Ecto neural progenitor cell (in vitro differentiated cells): ENCODE results near the gene ADAMTS14.

Experiments
- DNase-seq: peaks from one replicate; pipeline ENCODE4 v3.0.0-alpha.2; 2018; ENCODE audit warnings: low spot score

The ADAMTS14 gene

DNA sequence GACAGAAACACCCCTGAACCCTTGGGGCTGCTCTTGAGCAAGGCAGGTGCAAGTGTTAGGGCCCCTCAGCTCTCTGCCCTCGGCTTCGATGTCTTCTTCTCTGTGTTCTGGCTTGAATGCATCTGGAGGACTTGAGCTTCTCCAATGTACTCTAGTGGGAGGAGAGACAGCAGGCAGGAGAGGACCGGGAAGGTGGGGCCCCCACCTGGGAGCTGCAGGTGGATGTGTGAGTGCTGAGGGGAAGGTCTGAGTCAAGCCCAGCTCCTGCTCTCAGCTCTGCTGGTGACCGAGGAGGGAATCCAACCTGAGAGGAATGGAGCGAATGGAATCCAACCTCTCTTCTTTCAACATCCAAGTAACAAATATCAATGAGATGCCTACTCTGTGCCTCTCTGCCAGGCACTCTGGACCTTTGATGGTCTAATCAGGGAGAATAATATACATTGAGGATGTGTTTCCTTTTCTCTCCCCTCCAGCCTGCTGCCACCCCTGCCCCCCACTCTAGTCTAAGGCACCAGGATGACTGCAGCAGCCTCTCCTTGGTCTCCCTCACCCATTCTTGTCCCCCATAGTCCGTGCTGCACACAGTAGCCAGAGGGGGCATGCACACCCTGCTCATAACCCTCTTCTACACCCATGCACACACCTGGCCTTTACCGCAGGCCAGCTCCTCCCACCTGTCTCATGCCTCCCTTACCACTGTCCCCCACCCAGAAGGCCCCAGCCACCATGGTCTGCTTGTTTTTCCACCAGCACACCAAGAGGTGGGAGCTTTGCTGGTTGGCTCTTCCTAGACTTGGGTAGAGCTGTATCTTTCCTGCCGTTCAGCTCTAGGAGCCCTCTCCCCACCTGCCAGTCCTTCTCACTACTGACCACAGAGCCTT is 99.2 kb downstream of the ADAMTS14 start:
- no peak for DNase-seq

DNA sequence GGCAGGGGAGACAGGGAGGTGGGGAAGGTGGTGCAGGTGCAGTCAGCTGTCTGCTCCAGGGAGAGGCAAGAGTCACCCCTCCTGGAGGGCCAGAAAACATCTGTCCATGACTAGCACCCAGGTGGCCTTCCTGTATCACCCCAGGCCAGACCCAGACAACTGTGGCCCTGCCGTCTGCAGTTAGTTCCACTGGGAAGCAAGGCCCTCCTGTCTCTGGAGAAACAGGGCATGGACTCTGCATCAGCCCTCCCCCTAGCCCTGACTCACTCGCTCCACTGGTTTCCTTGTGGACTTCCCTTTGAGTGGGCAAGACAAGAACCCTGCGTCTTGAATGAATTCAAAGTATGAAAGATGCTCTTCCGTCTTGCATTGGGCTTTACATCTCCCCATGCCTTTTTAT is 100.3 kb downstream of the ADAMTS14 start:
- DNase-seq: no peak

DNA sequence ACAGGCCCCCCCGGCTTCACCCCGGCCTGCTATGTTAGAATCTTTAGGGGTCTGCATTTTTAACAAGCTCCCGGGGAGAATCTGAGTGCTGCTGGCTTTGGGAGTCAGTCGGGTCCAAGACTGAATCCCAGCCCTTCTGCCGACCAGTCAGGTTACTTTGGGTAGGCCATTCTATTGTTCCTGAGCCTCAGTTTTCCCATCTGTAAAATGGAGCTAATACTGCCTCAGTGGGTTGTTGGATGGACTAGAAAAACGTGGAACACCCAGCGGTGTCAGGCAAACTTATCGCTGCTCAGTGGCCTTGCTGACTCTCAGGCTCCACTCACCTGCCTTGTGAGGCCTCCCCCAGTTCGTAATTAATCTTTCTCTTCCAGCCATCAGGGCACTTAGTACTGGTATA is 101.2 kb downstream of the ADAMTS14 start:
- DNase-seq: no peak

DNA sequence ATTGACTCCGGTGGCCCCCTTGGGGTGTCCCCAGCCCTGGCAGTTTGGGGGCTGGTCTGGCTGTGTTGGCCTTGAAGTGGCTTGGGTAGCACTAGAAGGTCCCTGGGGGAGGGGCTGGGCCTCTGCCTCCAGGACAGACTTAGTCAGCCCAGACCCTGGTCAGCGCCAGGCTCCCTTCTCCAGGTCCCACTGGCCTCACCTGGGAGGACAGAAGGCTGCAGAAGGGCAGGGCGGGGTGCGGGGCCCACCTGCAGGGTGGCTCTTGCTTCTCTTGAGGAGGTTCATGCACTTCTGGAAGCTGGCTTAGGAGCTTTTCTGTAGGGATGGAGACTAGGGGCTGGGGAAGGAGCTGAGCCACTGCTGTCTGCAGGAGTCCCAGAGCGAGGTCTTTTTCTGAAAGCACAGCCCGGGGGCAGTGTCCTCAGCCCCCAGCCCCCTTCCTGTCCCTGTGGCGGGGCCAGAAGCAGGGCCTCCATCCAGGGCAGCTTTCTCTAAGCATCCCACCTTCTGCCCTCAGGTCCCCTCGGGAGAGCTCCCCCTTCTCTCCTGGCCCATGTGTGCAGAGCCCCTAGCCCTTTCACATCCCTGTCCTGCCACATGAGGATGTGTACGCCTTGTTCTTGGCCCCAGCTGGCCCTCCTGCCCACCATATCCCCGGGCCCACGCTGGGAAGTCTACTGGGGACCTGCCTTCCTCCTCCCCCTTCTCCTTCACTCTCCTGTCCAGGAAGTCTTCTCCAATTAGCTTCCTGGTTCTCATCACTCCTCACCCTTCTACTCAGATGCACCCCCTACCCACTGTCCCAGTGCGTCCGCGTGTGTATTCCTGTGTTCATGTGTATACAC is 101.9 kb downstream of the ADAMTS14 start:
- DNase-seq: peak; percentile 44

GRCh38 chr10:70774810-70775678 is 102.7 kb downstream of the ADAMTS14 start:
- DNase-seq: no peak

DNA sequence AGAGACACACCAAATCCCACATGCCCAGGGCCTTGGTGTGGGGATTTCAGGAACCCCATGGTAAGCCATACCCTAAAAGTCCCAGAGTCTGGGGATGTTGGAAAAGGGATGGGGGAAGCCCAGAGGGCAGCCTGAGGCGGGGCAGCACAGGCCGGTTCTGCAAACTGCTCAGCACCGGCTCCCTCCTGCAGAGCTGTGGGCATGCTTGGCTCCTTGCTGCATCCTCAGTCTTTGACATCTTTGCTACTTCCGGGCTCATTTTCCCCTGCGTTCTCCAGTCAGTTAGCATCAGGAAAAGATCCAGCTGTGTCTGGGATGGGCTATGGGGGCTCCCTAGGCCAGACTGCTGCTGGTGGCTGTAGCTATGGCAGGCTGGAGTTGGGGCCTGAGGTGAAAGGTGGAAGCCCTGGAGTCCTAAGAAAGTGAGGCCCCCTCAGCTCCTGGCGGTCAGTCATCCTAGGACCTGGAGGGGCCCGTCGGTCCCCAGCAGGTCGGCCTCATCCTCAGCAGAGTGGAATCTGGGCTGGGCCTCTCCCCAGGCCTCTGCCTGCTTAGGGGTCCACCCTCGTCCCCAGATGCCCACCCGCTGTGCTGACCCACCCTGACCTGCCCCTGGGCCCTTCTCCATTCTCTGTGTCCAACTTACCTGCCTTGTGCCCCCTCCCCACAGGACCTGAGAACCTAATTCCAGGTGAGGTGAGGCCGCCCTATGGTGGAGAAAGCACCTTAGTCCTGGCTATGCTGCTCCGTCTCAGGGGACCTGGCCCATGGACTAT is 103.6 kb downstream of the ADAMTS14 start:
- DNase-seq: no peak

DNA sequence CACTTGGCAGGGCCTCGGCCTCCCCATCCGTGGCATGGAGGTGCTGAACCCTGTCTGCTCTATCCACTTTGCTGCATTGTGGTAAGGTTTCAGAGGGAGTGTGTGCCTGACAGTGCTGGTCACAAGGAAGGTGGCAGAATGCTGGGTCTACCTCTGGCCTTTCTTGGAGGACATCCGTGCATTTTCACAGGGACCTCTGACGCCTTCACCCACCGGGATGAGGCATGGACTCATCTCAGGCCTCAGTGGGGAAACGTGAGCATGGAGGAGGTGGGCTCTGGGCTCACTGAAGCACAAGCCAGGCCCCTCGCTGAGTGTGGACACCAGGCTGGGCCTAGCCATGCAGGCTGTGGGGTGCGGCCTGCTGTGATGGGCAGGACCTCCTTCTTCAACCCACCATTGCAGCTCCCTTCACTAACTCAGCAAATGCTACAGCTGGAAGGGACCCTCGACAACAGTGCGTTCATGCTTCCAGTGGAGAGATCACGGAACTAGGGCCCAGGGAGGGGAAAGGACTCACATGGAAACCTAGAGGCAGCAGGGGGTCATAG is 104.2 kb downstream of the ADAMTS14 start:
- no peak for DNase-seq

DNA sequence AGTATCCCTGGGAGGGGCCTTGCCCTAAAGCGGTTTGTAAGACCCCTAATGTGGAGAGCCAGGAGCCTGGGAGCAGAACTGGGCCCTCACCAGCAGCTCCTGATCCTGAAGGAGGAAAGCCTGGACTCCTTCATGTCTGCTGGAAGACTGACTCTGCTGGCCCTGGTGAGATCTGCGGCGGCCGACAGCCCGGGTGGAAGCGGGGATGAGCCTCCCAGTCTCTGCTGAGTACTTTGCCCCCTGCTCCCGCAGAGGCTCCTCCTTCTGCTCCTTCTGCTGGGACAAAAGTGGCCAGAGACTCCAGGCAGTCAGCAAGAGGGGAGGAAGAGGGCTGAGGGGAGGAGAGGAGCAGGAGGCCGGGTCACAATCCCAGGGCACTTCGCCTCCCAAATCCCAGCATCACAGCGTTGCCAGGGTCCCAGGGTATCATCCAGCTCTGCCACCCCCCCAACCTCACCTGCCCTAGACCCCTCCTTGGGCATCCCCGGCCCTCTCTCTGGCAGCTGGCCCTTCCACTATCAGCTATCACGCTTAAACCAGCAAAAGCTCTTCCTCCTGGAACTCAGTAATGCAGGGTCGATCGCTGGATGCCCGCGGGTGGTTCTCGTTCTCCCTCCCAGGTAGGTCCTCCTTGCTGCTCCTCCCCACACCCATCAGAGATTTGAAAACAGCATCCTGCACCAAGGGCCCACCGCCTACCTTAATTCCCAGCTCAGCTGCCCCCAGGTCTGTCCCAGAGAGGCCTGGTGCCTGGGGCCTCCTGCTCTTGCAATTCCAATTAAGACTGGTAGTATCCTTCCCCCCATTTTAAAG is 105.0 kb downstream of the ADAMTS14 start:
- peak; percentile 41 for DNase-seq

- no peak for DNase-seq
These were observed 106.1 kb downstream of the ADAMTS14 start for GRCh38 chr10:70778267-70778924.

DNA sequence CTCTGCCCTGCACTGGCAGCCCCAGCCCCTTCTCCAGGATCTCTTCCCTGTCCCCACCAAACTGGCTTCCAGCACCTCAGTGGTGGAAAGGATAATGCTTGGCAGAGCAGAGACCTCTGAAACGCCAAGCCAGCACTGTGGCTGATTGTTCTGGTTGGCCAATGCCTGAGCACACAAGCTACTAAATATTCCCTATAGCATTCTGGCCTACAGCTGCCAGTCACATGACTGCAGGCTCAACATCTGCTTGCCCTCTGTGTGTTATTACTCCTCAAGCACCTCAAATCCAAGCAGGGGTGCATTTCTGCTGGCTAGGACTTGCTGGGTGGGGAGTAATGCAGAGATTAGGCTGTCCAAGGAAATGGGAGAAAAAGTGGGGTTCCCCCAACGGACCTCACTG is 106.8 kb downstream of the ADAMTS14 start:
- no peak for DNase-seq

- DNase-seq: no peak
These were observed 107.4 kb downstream of the ADAMTS14 start for GRCh38 chr10:70779511-70780369.

DNA sequence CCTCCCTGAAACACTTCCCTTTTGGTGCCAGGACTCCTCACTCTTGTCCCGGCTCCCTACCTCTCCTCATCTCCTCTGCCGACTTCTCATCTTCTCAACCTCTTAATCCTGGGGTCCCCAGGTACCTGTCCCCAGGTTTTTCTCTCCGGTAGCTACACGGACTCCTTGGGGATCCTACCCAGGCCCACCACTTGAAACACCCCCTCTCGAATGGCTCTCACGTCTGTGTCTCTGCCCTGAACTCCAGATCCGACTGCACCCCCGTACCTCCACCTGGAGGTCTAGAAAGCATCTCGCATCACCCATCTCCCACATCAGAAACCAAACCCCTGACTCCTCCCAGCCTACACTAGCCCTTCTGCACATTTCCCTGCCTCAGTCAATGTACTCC is 108.1 kb downstream of the ADAMTS14 start:
- no peak for DNase-seq

DNA sequence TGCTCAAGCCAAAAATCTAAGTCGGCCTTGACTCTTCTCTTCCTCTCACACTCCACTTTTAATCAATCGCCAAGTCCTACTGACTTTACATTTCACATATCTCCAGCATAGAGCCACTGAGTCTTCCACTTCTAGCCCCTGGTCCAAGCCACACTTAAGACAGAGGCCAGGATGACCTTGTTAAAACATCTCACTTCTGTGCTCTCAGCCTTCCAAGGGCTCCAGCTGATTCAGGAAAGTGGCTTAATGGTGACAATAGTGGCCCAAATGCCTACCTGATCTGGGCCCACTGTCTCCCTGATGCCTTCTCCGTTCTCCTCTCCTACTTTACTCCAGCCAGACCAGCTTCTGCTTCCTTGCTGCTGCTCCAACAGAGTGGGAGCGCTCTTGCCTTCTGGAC is 108.5 kb downstream of the ADAMTS14 start:
- DNase-seq: no peak

DNA sequence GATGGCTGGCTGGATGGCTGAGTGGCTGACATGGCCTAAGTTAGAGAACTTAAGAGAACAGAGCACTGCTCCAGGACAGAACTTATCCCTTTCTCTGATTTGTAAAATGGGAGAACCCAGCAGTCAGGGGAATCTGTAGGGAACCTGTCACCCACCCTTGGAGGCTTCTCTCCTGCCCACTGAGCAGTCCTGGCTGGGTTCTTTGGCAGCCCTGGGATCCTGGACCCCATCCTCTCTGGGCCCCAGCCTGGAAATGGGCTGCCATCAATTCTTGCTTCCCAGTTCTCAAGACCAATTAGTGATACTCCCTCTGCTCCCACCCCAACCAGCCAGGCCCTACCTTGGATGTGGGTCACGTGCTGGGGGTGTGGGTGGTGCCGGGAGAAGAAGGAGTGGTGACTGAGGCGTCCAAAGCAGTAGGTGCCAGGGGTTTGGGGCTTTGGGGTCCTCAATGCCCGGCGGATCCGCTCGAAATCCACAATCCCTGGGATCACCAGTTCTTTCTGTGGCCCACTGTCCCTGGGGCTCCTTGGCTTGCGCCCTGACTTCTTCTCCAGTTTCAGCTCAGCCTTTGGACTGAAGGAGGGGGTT is 109.2 kb downstream of the ADAMTS14 start:
- DNase-seq: no peak

DNA sequence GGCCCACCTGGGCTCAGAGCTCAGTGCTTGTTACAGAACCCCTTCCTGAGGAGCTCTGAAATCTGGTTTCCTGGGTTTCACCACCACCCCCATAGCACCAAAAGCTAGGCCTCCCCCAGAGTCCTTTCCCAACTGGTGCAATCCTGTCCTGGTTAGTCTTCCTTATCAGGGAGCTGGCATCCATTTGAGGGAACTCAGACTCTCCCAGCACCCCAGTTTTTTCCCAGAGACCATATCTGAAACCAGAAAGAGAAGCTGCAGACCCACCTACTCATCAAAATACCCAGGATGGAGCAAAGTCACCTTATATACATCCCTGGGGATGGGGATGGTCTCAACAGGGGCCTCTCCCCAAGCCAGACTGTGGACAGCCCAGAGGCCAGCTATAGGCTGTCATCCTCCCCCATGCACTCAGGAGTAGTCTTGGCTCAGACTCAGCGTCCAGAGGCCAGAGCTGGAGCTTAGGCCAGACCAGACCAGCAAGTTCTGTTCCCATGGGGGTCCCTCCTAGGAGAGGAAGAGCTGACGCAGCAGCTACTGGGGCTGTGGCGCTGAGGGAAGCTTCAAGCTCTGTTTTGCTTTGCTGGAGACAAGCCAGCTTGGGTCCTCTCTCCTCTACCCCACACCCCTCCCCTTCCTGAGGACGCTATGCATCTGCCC is 109.9 kb downstream of the ADAMTS14 start:
- DNase-seq: peak; percentile 38

GRCh38 chr10:70782746-70783680 is 110.7 kb downstream of the ADAMTS14 start:
- no peak for DNase-seq

- no peak for DNase-seq
These were observed 111.7 kb downstream of the ADAMTS14 start for GRCh38 chr10:70784016-70784415.
